ENCODE data around the gene CMPK1. TPM values are rescaled to one million over a fixed set of nuclear protein-coding genes. Genes with fewer than 3 reads are reported as not detected.

The CMPK1 gene
- total RNA-seq, 1 donor from 2014 or later, result 147 TPM

- DNase-seq, result no peak
Observed at GRCh38 chr1:47424336-47424982, 90.9 kb downstream of the CMPK1 start.

Other genes starting within 250 kb of the CMPK1 start
- not detected for gene CYP4A22, start 196.3 kb upstream of the CMPK1 start, total RNA-seq
- gene PDZK1IP1, start 143.8 kb upstream of the CMPK1 start, total RNA-seq, result not detected
- 1.6 TPM for gene TAL1, start 101.6 kb upstream of the CMPK1 start, total RNA-seq
- 9.4 TPM for gene STIL, start 19.6 kb upstream of the CMPK1 start, total RNA-seq
- not detected for gene FOXE3, start 82.5 kb downstream of the CMPK1 start, total RNA-seq
- gene FOXD2, start 104.3 kb downstream of the CMPK1 start, total RNA-seq, result 0.31 TPM

All from occipital lobe (tissue), 2 donors.